Measurements from ENCODE around the gene RASEF.
"Not testable (repeated sequence)": the region's sequence is repeated elsewhere in the genome, so short reads cannot be mapped to it uniquely, and the experiment has no call there.

RASEF gene

GRCh38 chr9:83062651-83063527, at the start of gene RASEF:
Gene RASEF, minus strand, starts transcription at chr9:83063142. Its CDS starts 275 bp downstream, at chr9:83062867.
- peak; percentile 49 for DNase-seq (ENCODE audit: low read depth)

- no peak for DNase-seq (ENCODE audit: low read depth)
Measured at GRCh38 chr9:83111169-83111568, 48.2 kb upstream of the RASEF start.

GRCh38 chr9:83109296-83109695, 46.4 kb upstream of the RASEF start:
- no peak for DNase-seq (ENCODE audit: low read depth)

GRCh38 chr9:83108208-83108607, 45.3 kb upstream of the RASEF start:
- DNase-seq (ENCODE audit: low read depth) = no peak

GRCh38 chr9:83106772-83107171, 43.8 kb upstream of the RASEF start:
- DNase-seq (ENCODE audit: low read depth) = no peak

GRCh38 chr9:83106263-83106662, 43.3 kb upstream of the RASEF start:
- DNase-seq (ENCODE audit: low read depth) = peak; percentile 6

GRCh38 chr9:83097633-83098032, 34.7 kb upstream of the RASEF start:
- DNase-seq (ENCODE audit: low read depth) = no peak

- not testable (repeated sequence) for DNase-seq (ENCODE audit: low read depth)
Measured at GRCh38 chr9:83093311-83093710, 30.4 kb upstream of the RASEF start.

- DNase-seq (ENCODE audit: low read depth) = no peak
Measured at GRCh38 chr9:83081846-83082245, 18.9 kb upstream of the RASEF start.

GRCh38 chr9:83081010-83081409, 18.1 kb upstream of the RASEF start:
- no peak for DNase-seq (ENCODE audit: low read depth)

GRCh38 chr9:83075932-83076331, 13.0 kb upstream of the RASEF start:
- not testable (repeated sequence) for DNase-seq (ENCODE audit: low read depth)

- not testable (repeated sequence) for DNase-seq (ENCODE audit: low read depth)
Measured at GRCh38 chr9:83072498-83072897, 9.6 kb upstream of the RASEF start.

- DNase-seq (ENCODE audit: low read depth) = peak; percentile 23
Measured at GRCh38 chr9:83071626-83072025, 8.7 kb upstream of the RASEF start.

GRCh38 chr9:83070261-83070660, 7.3 kb upstream of the RASEF start:
- peak; percentile 65 for DNase-seq (ENCODE audit: low read depth)

GRCh38 chr9:83069651-83070050, 6.7 kb upstream of the RASEF start:
- DNase-seq (ENCODE audit: low read depth) = no peak

GRCh38 chr9:83068414-83068813, 5.5 kb upstream of the RASEF start:
- DNase-seq (ENCODE audit: low read depth) = no peak

GRCh38 chr9:83067579-83067978, 4.6 kb upstream of the RASEF start:
- no peak for DNase-seq (ENCODE audit: low read depth)

- peak; percentile 82 for DNase-seq (ENCODE audit: low read depth)
Measured at GRCh38 chr9:83066771-83067170, 3.8 kb upstream of the RASEF start.

- no peak for DNase-seq (ENCODE audit: low read depth)
Measured at GRCh38 chr9:83065233-83065632, 2.3 kb upstream of the RASEF start.

- DNase-seq (ENCODE audit: low read depth) = peak; percentile 51
Measured at GRCh38 chr9:83061990-83062650, 822 bp downstream of the RASEF start.

GRCh38 chr9:83061036-83061435, 1.9 kb downstream of the RASEF start:
- DNase-seq (ENCODE audit: low read depth) = peak; percentile 26

- DNase-seq (ENCODE audit: low read depth) = no peak
Measured at GRCh38 chr9:83060556-83060955, 2.4 kb downstream of the RASEF start.

- DNase-seq (ENCODE audit: low read depth) = no peak
Measured at GRCh38 chr9:83059417-83059816, 3.5 kb downstream of the RASEF start.
